HG03521 (cell line): ENCODE data around the gene C12orf57.
A peak's percentile ranks its signal among the peaks of the same experiment; 100 is the strongest.

Experiments
- ATAC-seq: cut with Tn5 transposase; IDR thresholded peaks from one replicate; pipeline ENCODE4 v1.9.1; 2021; ENCODE audit warnings: mild to moderate bottlenecking, moderate library complexity; ENCODE audit not compliant: unreplicated experiment

Gene C12orf57

GRCh38 chr12:6963016-6963731 is 19.4 kb downstream of the C12orf57 start:
- ATAC-seq: no peak

- ATAC-seq: no peak
Measured at GRCh38 chr12:6963791-6964413, 20.1 kb downstream of the C12orf57 start.

GRCh38 chr12:6964605-6965025 is 20.8 kb downstream of the C12orf57 start:
- no peak for ATAC-seq

GRCh38 chr12:6965026-6965661 is 21.3 kb downstream of the C12orf57 start:
- ATAC-seq: no peak

GRCh38 chr12:6965714-6966113 is 21.9 kb downstream of the C12orf57 start:
- no peak for ATAC-seq

GRCh38 chr12:6966351-6966750 is 22.5 kb downstream of the C12orf57 start:
- ATAC-seq: no peak

- ATAC-seq: no peak
Measured at GRCh38 chr12:6967651-6968100, 23.9 kb downstream of the C12orf57 start.

GRCh38 chr12:6968426-6968825 is 24.6 kb downstream of the C12orf57 start:
- ATAC-seq: no peak

- ATAC-seq: peak; percentile 29
Measured at GRCh38 chr12:6970096-6970527, 26.3 kb downstream of the C12orf57 start.

- ATAC-seq: no peak
Measured at GRCh38 chr12:6974180-6974579, 30.4 kb downstream of the C12orf57 start.

GRCh38 chr12:6975297-6976032 is 31.6 kb downstream of the C12orf57 start:
- ATAC-seq: no peak

GRCh38 chr12:6977653-6978052 is 33.8 kb downstream of the C12orf57 start:
- no peak for ATAC-seq

- ATAC-seq: no peak
Measured at GRCh38 chr12:6978188-6978587, 34.4 kb downstream of the C12orf57 start.

- no peak for ATAC-seq
Measured at GRCh38 chr12:6978611-6979011, 34.8 kb downstream of the C12orf57 start.

GRCh38 chr12:6979021-6979420 is 35.2 kb downstream of the C12orf57 start:
- ATAC-seq: no peak

GRCh38 chr12:6979453-6979852 is 35.6 kb downstream of the C12orf57 start:
- ATAC-seq: no peak

GRCh38 chr12:6980075-6980474 is 36.3 kb downstream of the C12orf57 start:
- no peak for ATAC-seq

GRCh38 chr12:6980740-6981139 is 36.9 kb downstream of the C12orf57 start:
- ATAC-seq: no peak

GRCh38 chr12:6981152-6982052 is 37.6 kb downstream of the C12orf57 start:
- ATAC-seq: no peak

- ATAC-seq: no peak
Measured at GRCh38 chr12:6982532-6982931, 38.7 kb downstream of the C12orf57 start.
